HCT116 (cell line): Measurements from ENCODE around the gene NXT1. TPM values are rescaled to one million over a fixed set of nuclear protein-coding genes. Genes with fewer than 3 reads are reported as not detected.

Experiments
- ATAC-seq: fragments of 200-7000 bp; cut with Tn5 transposase; 2 replicates; pipeline ENCODE4 v1.9.1; 2020; ENCODE audit warnings: mild to moderate bottlenecking, moderate library complexity
- BruUV-seq: library from RNA; stranded (reverse); fragments of 400-500 nt; replicated peaks from 2 replicates; lab custom pipeline; 2021; lab: Mats Ljungman, UMichigan
- CTCF ChIA-PET: fragments of 300-600 bp; sonication (Branson Sonifier 250); formaldehyde crosslinking; loops from one replicate; lab custom pipeline; 2021; ENCODE audit warnings: antibody characterized with exemption; lab: Charles Lee
- POLR2A ChIA-PET: fragments of 300-600, 350-600 bp; sonication (Branson Sonifier 250); formaldehyde crosslinking; loops from one replicate; lab custom pipeline; 2021; ENCODE audit warnings: antibody characterized with exemption; lab: Charles Lee
- RAD21 ChIA-PET, 2 experiments: fragments of 300-600 bp; sonication (Branson Sonifier 250); formaldehyde crosslinking; loops; one replicate each; lab custom pipeline; 2023; ENCODE audit warnings: low total read pairs in 2 of 2; ENCODE audit not compliant: uncharacterized antibody in 2 of 2, unreplicated experiment in 2 of 2, low non-redundant PET in 1 of 2; lab: Charles Lee
- DNase-seq: peaks from one replicate; pipeline ENCODE4 v3.0.0-alpha.2; 2010; ENCODE audit warnings: low read depth, low spot score
- H2AFZ ChIP-seq: fragments of 200-600 bp; shearing (Covaris generic), sonication (generic); 2 replicates; pipeline ENCODE4 v1.6.1; 2017; ENCODE audit warnings: low read depth, mixed run types, mixed read lengths, antibody characterized with exemption, low read length; ENCODE audit not compliant: poor library complexity, severe bottlenecking
- H3K27ac ChIP-seq: 2 replicates; pipeline ENCODE4 v1.5.1; 2012; ENCODE audit warnings: low read depth, low read length
- H3K27me3 ChIP-seq: fragments of 200-600 bp; sonication (generic); 2 replicates; pipeline ENCODE4 v1.6.1; 2016; ENCODE audit warnings: mixed run types, low read length, mixed read lengths; ENCODE audit not compliant: insufficient read depth
- H3K36me3 ChIP-seq, 2 experiments: fragments of 200-500 bp in 1 of 2; fragments of 200-600 bp in 1 of 2; sonication (Bioruptor generic) in 1 of 2; sonication (generic) in 1 of 2; 2 replicates each; pipeline versions ENCODE4 v1.5.1 to v1.6.1; 2014 to 2016; ENCODE audit warnings: low read length in 2 of 2, inconsistent platforms in 1 of 2, mixed read lengths in 1 of 2, mixed run types in 1 of 2; ENCODE audit not compliant: insufficient read depth in 2 of 2, control insufficient read depth in 1 of 2
- H3K4me1 ChIP-seq, 2 experiments: fragments of 200-600 bp in 1 of 2; sonication (generic) in 1 of 2; 2 replicates each; pipeline versions ENCODE4 v1.5.1 to v1.6.1; 2012 to 2017; ENCODE audit warnings: low read length in 2 of 2, inconsistent platforms in 1 of 2, mild to moderate bottlenecking in 1 of 2, mixed read lengths in 1 of 2, mixed run types in 1 of 2, moderate library complexity in 1 of 2; ENCODE audit not compliant: insufficient read depth in 2 of 2, control insufficient read depth in 1 of 2
- H3K4me2 ChIP-seq: fragments of 200-600 bp; sonication (generic); 2 replicates; pipeline ENCODE4 v1.6.1; 2017; ENCODE audit warnings: mixed run types, low read length, mixed read lengths
- H3K4me3 ChIP-seq, 2 experiments: fragments of 200-600 bp in 1 of 2; sonication (generic) in 1 of 2; replicated peaks in 1 of 2; 2 replicates each; pipeline ENCODE4 v1.5.1; 2011 to 2016; ENCODE audit warnings: low read length in 2 of 2, control low read depth in 1 of 2, low read depth in 1 of 2, mild to moderate bottlenecking in 1 of 2, mixed read lengths in 1 of 2, mixed run types in 1 of 2
- H3K79me2 ChIP-seq: fragments of 200-600 bp; sonication (generic); 2 replicates; pipeline ENCODE4 v1.6.1; 2017; ENCODE audit warnings: mild to moderate bottlenecking, mixed run types, low read length, moderate library complexity, mixed read lengths; ENCODE audit not compliant: insufficient read depth
- H3K9ac ChIP-seq: fragments of 200-600 bp; sonication (generic); 2 replicates; pipeline ENCODE4 v1.6.1; 2016; ENCODE audit warnings: low read length, mixed read lengths
- H3K9me2 ChIP-seq: fragments of 200-600 bp; sonication (generic), shearing (Covaris generic); 2 replicates; pipeline ENCODE4 v1.6.1; 2017; ENCODE audit warnings: mixed run types, mild to moderate bottlenecking, moderate library complexity; ENCODE audit not compliant: insufficient read depth
- H3K9me3 ChIP-seq, 2 experiments: fragments of 200-500 bp in 1 of 2; fragments of 200-600 bp in 1 of 2; sonication (Bioruptor generic) in 1 of 2; sonication (generic) in 1 of 2; 2 replicates each; pipeline ENCODE4 v1.6.1; 2014 to 2017; ENCODE audit warnings: low read length in 2 of 2, mixed read lengths in 2 of 2, inconsistent platforms in 1 of 2, low read depth in 1 of 2, mild to moderate bottlenecking in 1 of 2, mixed run types in 1 of 2, moderate library complexity in 1 of 2; ENCODE audit not compliant: control insufficient read depth in 1 of 2, insufficient read depth in 1 of 2
- H4K20me1 ChIP-seq: fragments of 200-600 bp; sonication (generic), shearing (Covaris generic); 2 replicates; pipeline ENCODE4 v1.6.1; 2017; ENCODE audit warnings: mixed run types, mild to moderate bottlenecking, moderate library complexity; ENCODE audit not compliant: insufficient read depth
- CBX3 ChIP-seq: IDR thresholded peaks from 2 replicates; pipeline ENCODE4 v1.6.1; 2012; ENCODE audit warnings: low read depth
- CEBPB ChIP-seq: IDR thresholded peaks from 2 replicates; pipeline ENCODE4 v1.6.1; 2012; ENCODE audit warnings: low read depth
- EGR1 ChIP-seq: IDR thresholded peaks from 2 replicates; pipeline ENCODE4 v1.6.1; 2012; ENCODE audit warnings: low read depth
- EZH2 ChIP-seq: fragments of 200-600 bp; sonication (generic); IDR thresholded peaks from 2 replicates; pipeline ENCODE4 v1.6.1; 2017; ENCODE audit warnings: antibody characterized with exemption, mixed run types
- FOSL1 ChIP-seq: IDR thresholded peaks from 2 replicates; pipeline ENCODE4 v1.6.1; 2012; ENCODE audit warnings: low read depth
- JUND ChIP-seq: IDR thresholded peaks from 2 replicates; pipeline ENCODE4 v1.6.1; 2012
- MAX ChIP-seq: IDR thresholded peaks from 2 replicates; pipeline ENCODE4 v1.6.1; 2012
- POLR2A ChIP-seq: IDR thresholded peaks from 2 replicates; pipeline ENCODE4 v1.7.0; 2011; ENCODE audit warnings: borderline replicate concordance; ENCODE audit not compliant: insufficient read depth, insufficient read length; ENCODE audit errors: extremely low read depth
- RAD21 ChIP-seq: IDR thresholded peaks from 2 replicates; pipeline ENCODE4 v1.6.1; 2012; ENCODE audit warnings: low read depth, mild to moderate bottlenecking
- SIN3A ChIP-seq: IDR thresholded peaks from 2 replicates; pipeline ENCODE4 v1.6.1; 2012; ENCODE audit warnings: low read depth
- SRF ChIP-seq: IDR thresholded peaks from 2 replicates; pipeline ENCODE4 v1.6.1; 2012; ENCODE audit warnings: low read depth
- TCF7L2 ChIP-seq: IDR thresholded peaks from 2 replicates; pipeline ENCODE4 v1.7.0; 2011; ENCODE audit warnings: borderline replicate concordance, inconsistent platforms; ENCODE audit not compliant: insufficient read depth, insufficient read length; ENCODE audit errors: extremely low read depth
- ZBTB33 ChIP-seq: IDR thresholded peaks from 2 replicates; pipeline ENCODE4 v1.6.1; 2011; ENCODE audit warnings: mild to moderate bottlenecking, low read length, moderate library complexity; ENCODE audit not compliant: insufficient replicate concordance; ENCODE audit errors: extremely low read depth
- ZFX ChIP-seq: fragments of 450-650 bp; IDR thresholded peaks from 2 replicates; pipeline ENCODE4 v1.6.1; 2017
- intact Hi-C: fragments of 100-400 bp; cut with micrococcal nuclease; formaldehyde crosslinking; loops from 2 replicates; pipeline ENCODE4 v1.10.0; 2022
- total RNA-seq: library from RNA; stranded (reverse); gene quantifications from one replicate; pipeline ENCODE4 v1.2.1, GENCODE V29; 2021; ENCODE audit not compliant: unreplicated experiment

NXT1 gene
- total RNA-seq, 1 experiment from 2014 or later = 29.9 TPM

- Histone ChIP-seq H3K9me3 (no peaks in the 10 kb centered on the region), H4K20me1 (no peaks in the 10 kb centered on the region), H3K4me1 (no peaks in the 10 kb centered on the region), H3K36me3 (peaks cover 15 to 17% of the 10 kb centered on the region in 2 experiments; a peak in 3 of 4 replicates)
- ChIA-PET RAD21 (no interaction called here), POLR2A (no interaction called here)
- no peak for TF ChIP-seq CEBPB
- TF ChIP-seq TCF7L2 = no peak
- TF ChIP-seq EZH2 = no peak
- no peak for TF ChIP-seq CBX3
- TF ChIP-seq EGR1 = no peak
- TF ChIP-seq, all 23 proteins: peak for 0
- CTCF ChIA-PET = no interaction called here
- ATAC-seq (no peak), DNase-seq (no peak)
- intact Hi-C loops = no loop called here
- no peak overlapping the region for H3K27ac ChIP-seq
- H3K79me2 ChIP-seq = peaks cover 5% of the 10 kb centered on the region; the same call in 1 of the 2 replicates
- H3K4me2 ChIP-seq = no peak overlapping the region
- H2AFZ ChIP-seq = no peak overlapping the region
- no peak overlapping the region for H3K9ac ChIP-seq
- H3K27me3 ChIP-seq = no peaks in the 10 kb centered on the region
- no TSS peak for BruUV-seq
- H3K9me2 ChIP-seq = no peaks in the 10 kb centered on the region
- H3K4me3 ChIP-seq = no peak overlapping the region
Measured at GRCh38 chr20:23391707-23392310, 41.2 kb downstream of the NXT1 start.

- Histone ChIP-seq H3K9me2 (no peaks in the 10 kb centered on the region), H2AFZ (no peak overlapping the region), H3K9me3 (no peaks in the 10 kb centered on the region), H3K4me1 (no peaks in the 10 kb centered on the region), H3K27ac (no peak overlapping the region), H4K20me1 (no peaks in the 10 kb centered on the region), H3K36me3 (peaks cover 8 to 14% of the 10 kb centered on the region in 2 experiments; a peak in 3 of 4 replicates), H3K9ac (no peak overlapping the region), H3K4me3 (no peak overlapping the region), H3K79me2 (peaks cover 2% of the 10 kb centered on the region; the same call in 1 of the 2 replicates), H3K4me2 (no peak overlapping the region), H3K27me3 (no peaks in the 10 kb centered on the region)
- DNase-seq = no peak
- ChIA-PET RAD21 (no interaction called here), CTCF (no interaction called here), POLR2A (no interaction called here)
- no peak for ATAC-seq
- intact Hi-C loops = no loop called here
- no TSS peak for BruUV-seq
- no peak for TF ChIP-seq MAX
- TF ChIP-seq FOSL1 = no peak
- TF ChIP-seq CBX3 = no peak
- no peak for TF ChIP-seq SRF
- TF ChIP-seq TCF7L2 = no peak
- TF ChIP-seq ZFX = no peak
- TF ChIP-seq SIN3A = no peak
- no peak for TF ChIP-seq RAD21
- no peak for TF ChIP-seq JUND
- no peak for TF ChIP-seq POLR2A
- no peak for TF ChIP-seq ZBTB33
Measured at GRCh38 chr20:23393996-23394775, 43.6 kb downstream of the NXT1 start.
